ENCODE data around the gene C19orf38.
"Not testable (repeated sequence)": the region's sequence is repeated elsewhere in the genome, so short reads cannot be mapped to it uniquely, and the experiment has no call there.

C19orf38 gene

GRCh38 chr19:10874024-10874423 is 25.8 kb downstream of the C19orf38 start (continued):
- TF ChIP-seq TSHZ2 (CRISPR knock-in tag; IDR thresholded peaks at IDR 0.05) (no peak), CSRNP3 (CRISPR knock-in tag; IDR thresholded peaks at IDR 0.05) (no peak), CSDC2 (CRISPR knock-in tag; IDR thresholded peaks at IDR 0.05) (no peak)

DNA sequence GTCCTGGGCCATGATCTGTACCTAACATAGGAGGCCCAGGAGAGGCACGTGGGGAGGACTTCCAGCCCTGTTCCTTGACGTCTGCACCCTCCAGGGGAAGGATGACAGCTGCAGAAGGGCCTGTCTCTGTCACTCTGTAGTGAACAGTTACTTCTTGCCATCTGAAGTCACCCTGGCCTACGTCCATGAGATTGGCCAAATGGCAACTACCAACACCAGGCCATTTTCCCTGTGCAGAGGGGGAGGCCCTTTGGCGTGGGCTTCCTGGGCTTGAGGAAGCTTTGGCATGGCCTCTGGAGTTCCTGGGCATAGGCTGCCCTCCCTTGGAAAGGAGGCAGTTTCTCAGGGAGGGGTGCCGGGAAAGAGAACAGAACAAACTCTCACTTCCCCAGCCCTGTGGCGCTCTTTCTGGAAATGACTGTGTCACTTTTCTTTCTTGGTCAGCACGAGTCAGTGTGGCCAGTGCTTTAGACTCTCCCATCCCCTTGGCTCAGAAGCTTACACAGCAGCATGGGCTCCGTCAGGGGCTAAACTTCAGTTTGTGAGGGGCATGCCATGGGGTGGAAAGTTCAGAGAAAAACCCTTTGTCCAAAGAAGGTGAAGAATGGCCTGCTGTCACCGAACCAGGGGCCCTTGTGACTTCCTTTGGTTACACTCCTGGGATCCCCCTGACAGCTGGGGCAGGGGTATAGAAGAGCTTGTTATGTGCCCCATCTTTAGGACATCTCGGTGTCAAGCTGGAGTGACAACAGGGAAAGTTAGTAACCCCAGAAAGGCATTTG is 28.4 kb downstream of the C19orf38 start:
- no peak for ATAC-seq
- TF ChIP-seq CSDC2 (CRISPR knock-in tag; IDR thresholded peaks at IDR 0.05) (no peak), ISL1 (CRISPR knock-in tag; IDR thresholded peaks at IDR 0.05) (no peak), ARNTL (CRISPR knock-in tag; IDR thresholded peaks at IDR 0.05; ENCODE audit: borderline replicate concordance, low read depth) (no peak), ZFP3 (CRISPR knock-in tag; IDR thresholded peaks at IDR 0.05) (no peak), CREB5 (CRISPR knock-in tag; IDR thresholded peaks at IDR 0.05; ENCODE audit: low read depth) (no peak), TCF4 (CRISPR knock-in tag; IDR thresholded peaks at IDR 0.05; ENCODE audit: borderline replicate concordance) (no peak)

DNA sequence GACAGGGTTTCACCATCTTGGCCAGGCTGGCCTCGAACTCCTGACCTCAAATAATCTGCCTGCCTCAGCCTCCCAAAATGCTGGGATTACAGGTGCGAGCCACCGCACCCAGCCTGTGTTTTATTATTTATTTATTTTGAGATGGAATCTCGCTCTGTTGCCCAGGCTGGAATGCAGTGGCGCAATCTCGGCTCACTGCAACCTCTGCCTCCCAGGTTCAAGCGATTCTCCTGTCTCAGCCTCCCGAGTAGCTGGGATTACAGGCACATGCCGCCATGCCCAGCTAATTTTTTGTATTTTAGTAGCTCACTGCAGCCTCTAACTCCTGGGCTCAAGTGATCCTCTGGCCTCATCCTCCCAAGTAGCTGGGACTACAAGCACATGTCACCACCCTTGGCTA is 29.4 kb downstream of the C19orf38 start:
- ATAC-seq: not testable (repeated sequence)

DNA sequence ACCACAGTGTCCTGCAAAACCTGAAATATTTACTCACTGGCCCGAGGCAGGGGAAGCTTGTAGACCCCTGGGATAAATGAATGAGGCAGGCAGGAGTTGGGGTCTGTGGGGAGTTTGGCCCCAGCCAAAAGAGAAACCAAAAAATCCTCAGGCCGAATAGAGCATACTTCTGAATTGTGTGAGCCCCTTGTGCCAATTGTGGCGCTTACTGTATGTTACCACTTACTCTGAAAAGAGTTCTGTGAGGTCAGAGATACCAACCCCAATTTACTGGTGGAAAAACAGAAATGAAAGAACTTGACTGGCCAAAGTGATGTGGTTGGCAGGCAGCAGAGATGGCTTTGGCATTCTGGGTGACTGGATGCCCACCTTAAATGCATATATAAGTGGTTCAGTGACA is 30.0 kb downstream of the C19orf38 start:
- no peak for ATAC-seq
- TF ChIP-seq PPARA (CRISPR knock-in tag; IDR thresholded peaks at IDR 0.05; ENCODE audit: borderline replicate concordance) (no peak), TSHZ2 (CRISPR knock-in tag; IDR thresholded peaks at IDR 0.05) (no peak), ZFP3 (CRISPR knock-in tag; IDR thresholded peaks at IDR 0.05) (no peak), ZFP30 (CRISPR knock-in tag; IDR thresholded peaks at IDR 0.05) (no peak), TOX (CRISPR knock-in tag; IDR thresholded peaks at IDR 0.05; ENCODE audit: borderline replicate concordance) (no peak), RARB (CRISPR knock-in tag; IDR thresholded peaks at IDR 0.05) (no peak), ZNF565 (CRISPR knock-in tag; conservative IDR thresholded peaks at IDR 0.05; ENCODE audit: low read depth) (no peak), ZNF70 (CRISPR knock-in tag; IDR thresholded peaks at IDR 0.05) (no peak), BACH2 (CRISPR knock-in tag; IDR thresholded peaks at IDR 0.05; ENCODE audit: borderline replicate concordance) (no peak), CSDC2 (CRISPR knock-in tag; IDR thresholded peaks at IDR 0.05) (no peak)

DNA sequence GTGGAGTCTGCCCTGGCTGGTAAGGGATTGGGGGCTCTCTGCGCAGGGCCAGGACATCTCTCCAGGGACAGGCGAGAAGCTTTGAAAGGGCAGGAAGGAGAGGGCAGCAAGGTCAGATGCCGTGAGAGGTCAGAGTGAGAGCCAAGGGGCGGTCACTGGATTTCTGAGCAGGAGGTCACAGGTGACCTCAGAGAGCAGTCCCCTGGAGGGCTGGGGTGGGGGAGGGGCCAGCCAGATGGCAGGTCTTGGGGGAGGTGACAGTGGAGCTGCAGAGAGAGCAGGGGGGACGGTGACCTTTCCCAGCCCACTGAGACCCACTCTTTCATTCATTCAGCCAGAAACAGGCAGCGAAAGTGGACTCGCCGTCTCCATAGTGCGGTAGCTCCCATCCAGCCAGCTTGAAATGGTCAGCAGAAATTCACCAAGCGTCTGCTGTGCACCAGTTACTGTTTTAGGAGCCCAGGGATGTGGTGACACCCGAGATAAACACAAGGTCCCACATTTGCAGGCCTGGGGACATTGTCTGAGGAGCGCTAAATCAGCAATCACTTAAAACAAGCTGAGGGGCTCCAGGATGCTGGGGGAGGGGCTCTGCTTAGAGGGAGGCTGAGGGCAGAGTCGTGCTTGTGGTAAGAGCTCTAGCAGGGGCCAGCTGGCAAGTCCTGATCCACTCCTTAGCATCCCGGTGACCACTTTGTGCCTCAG is 33.3 kb downstream of the C19orf38 start:
- no peak for ATAC-seq

More for the DNA sequence above, 33.3 kb downstream of the C19orf38 start:
- TF ChIP-seq RARB (CRISPR knock-in tag; IDR thresholded peaks at IDR 0.05) (no peak), CSRNP3 (CRISPR knock-in tag; IDR thresholded peaks at IDR 0.05) (no peak), POU6F1 (CRISPR knock-in tag; IDR thresholded peaks at IDR 0.05; ENCODE audit: borderline replicate concordance, low read depth) (no peak), CREB5 (CRISPR knock-in tag; IDR thresholded peaks at IDR 0.05; ENCODE audit: low read depth) (no peak), TCF4 (CRISPR knock-in tag; IDR thresholded peaks at IDR 0.05; ENCODE audit: borderline replicate concordance) (no peak), ZC3H10 (CRISPR knock-in tag; IDR thresholded peaks at IDR 0.05) (no peak), ZNF8 (CRISPR knock-in tag; IDR thresholded peaks at IDR 0.05) (no peak)

All from SK-N-SH treated with all-trans-retinoic acid at 6 μM for 48 hours (cell line).